SK-MEL-5 (cell line): Measurements from ENCODE around the gene SFXN5. TPM values are rescaled to one million over a fixed set of nuclear protein-coding genes. Genes with fewer than 3 reads are reported as not detected.

Experiments used
- DNase-seq: peaks from one replicate; pipeline ENCODE4 v3.0.0-alpha.2; 2016; ENCODE audit warnings: low read depth, low spot score
- in situ Hi-C: cut with HindIII; loops from 2 replicates; pipeline ENCODE4 v1.10.0; 2016; ENCODE audit warnings: low sequenced_read_pairs, high pct_unique_total_duplicates, low pct_unique_long_range_greater_than_20kb
- total RNA-seq: library from RNA; depleted of rRNA; stranded (reverse); fragments of >200 nt; shearing (Covaris generic); gene quantifications from 2 replicates; pipeline ENCODE4 v1.2.3, GENCODE V29; 2014

SFXN5 gene
- total RNA-seq, 1 experiment from 2014 or later: 7.1 TPM

DNA sequence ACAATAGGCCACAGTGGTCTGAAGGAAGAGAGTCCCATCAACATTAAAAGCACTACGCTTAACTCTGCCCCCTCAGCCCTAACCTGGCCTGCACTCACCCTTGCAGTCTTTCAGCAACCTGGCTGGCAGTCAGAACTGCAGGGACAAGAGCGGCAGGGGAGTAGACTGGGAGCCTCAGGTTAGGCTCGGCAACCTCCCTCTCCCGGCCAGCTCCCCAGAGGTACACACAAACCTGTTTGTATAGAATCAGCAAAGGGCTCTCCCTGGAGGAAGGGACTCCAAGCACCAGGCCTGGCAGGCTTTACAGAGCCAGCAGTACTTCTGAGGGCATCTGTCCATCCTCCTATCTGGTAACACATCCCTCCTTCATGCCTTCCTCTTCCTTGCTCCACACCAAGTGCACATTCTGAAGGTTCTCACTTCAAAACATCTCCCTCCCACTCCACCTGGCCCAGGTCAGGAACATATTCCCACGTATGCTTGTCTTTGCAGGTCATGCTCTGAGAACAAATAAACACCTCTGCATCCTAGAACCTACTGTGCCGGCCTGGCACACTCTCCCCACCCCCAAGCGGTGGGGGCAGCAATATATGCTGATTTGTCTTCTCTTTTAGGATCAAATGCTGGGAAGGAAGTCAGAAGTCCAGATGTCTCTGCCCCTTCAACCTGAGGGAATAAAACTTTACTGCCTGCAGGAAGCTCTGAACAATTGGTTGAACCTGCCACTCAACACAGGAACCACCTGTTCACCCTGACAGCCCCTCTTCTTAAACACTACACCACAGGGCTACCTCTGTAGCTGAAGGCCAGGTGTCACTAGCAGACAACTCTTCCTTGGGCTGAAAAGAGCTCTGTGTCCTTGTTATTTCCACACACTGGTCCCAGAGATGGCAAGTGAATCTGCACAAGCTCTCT is 12.6 kb upstream of the SFXN5 start:
- in situ Hi-C loops: no loop called here
- DNase-seq: no peak

DNA sequence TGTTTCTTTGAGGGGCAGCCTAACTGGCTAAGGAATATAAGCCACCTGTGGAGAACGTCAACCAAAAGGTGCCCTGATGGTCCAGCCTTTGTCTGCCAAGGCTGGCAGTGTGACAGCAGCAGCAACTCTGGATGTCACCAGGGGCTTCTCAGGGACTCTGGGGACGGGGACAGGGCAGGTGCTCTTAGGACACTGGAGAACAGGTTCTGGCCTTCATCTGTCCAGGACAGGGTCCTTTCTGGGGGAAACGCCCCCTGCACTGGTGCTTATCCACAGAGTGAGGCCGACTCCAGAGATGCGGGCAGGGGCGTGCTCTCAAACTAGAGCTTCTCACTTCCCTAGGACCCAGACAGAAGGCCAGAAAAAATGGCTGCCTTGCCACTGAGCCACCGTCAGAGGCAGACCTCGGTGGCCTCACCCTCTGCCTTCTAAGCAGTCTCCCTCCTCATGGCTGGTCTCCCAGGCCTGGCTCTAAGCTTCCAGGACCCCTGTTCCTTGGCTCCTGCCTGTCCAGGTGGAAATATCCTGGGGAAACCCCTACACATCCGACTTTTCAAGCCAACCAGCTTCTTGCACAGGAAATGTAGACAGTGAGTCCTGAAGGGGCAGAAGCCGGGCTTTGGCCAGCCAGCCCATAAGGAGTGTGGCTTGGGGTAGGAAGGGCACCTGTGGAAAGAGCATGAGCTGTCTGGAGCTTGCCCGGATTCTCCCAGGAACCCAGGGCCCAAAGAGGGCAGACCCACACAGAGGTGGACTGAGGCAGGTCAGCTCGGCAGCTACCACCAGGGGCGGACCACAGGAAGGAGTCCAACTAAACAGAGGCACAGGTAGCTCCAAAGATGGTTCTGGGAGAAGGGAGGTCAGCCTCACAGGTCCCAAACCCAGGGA is 11.3 kb upstream of the SFXN5 start:
- in situ Hi-C loops: no loop called here
- no peak for DNase-seq

DNA sequence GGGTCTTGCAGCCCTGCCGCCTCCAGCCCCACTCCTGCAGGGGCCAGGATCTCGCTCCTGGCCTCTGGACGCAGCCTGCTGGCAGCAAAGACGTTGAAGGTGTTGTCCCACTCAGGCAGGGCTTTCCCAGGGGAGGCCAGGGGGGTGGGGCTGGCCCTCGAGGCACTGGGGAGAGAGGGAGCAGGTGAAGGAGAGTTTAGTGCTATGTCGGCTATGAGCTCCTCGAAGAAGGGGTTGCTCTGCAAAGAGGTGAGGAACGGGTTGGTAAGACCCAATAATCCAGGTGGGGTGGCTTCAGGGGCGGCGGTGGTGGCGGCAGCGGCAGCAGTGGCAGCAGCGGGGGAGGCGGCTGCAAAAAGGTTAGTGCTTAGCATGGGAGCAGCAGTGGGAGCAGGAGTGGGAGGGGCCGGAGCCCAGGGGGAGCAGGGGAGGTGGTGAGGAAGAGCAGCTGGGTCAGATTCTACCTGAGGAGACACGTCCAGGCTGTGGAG is 9.7 kb upstream of the SFXN5 start:
- in situ Hi-C loops: no loop called here
- no peak for DNase-seq

DNA sequence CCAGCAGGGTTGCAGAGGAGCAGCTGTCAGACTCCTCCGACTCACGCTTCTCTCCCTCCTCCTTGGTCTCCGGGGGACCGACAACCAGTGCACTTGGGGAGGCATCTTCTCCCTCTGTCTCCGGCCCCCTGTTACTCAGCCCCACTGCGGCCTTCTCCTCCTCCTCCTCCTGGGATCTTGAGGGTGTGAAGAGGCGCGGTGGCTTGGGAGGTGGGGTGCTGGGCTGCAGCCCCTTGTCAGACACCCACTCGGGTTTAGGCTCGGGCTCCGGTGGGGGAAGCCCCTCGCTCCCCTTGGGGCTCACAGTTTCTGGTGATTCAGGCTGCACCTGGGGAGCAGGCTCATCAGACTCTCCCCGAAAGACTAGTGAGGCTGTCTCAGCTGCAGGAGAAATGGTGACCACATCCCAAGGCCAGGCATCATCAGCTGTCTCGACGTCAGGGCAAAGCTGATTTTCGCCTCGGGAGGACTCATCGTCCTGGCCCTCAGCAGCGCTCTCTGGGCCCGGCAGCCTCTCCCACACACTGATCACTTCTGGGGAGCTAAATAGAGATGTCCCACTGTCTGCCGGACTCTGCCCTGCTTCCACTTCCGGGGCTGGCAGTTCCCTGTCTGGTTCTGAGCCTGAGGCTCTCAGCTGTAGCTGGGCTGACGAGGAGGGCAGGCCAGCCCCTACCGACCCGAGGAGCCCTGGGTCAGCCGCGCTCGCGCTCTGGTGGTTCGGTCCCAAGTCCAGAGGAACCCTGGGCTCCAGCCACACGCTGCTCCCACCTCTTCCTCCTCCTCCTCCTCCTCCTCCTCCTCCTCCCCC is 9.0 kb upstream of the SFXN5 start:
- in situ Hi-C loops: no loop called here
- no peak for DNase-seq

DNA sequence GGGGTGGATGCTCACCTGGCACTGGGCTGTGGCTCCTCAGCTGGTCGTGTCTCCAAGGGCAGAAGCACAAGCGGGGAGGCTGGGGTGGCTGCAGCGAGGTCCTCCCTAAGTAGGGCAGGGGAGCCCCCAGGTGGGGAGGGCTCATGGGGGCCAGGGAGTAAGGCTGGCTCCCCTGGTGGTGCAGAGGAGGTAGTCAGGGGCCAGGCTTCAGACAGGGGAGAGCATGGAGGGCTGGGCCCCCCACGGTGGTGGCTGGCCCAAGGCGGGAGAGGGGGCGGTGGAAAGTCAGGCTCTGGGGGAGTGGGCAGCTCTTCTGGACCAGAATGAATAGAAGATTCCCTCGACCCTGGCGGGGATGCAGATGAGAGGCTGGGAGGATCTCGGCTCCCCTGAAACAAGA is 8.1 kb upstream of the SFXN5 start:
- no peak for DNase-seq
- in situ Hi-C loops: no loop called here

DNA sequence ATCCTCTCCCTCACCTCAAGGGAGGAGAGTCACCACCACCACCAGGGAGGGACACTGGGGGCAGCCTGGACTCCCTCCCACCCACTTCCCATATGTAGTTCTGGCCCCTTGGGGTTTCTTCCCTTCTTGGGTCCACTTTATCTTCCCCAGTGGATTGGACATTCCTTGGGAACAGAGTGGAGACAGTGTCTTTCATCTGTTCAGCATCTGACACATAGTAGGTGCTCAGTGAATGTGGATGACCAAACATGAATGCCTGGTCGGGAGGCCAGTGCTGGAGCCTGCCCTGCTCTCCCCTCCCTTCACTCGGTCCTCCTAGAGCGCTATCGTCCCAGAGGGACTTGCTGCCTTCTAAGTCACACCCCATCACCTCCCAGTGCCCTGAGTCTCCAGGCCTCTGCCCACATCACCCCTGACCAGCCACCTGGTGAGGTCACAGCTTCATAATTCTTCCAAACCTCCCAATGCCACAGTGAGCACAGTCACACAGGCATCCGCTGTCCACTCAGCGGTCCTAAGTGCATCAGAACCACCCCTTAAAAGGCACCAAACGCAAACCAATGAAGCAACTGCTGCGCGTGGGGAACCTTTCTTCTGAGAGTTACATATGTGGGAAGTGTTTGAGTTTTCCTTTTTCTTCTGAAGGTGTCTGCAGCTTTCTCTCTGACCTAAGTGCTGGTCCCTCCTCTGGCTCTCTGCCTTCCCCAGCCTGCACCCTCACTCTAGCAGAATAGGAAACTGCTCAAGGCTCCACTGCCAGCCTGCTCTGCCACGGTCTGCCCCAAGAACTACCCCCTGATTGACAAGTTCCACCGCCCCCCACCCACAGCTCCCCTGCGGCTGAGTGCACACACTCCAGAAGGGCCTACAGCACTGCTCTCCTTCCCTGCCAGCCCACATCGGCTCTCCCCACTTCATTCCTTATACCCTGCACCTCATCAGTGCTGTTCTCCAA is 7.2 kb upstream of the SFXN5 start:
- in situ Hi-C loops: no loop called here

DNA sequence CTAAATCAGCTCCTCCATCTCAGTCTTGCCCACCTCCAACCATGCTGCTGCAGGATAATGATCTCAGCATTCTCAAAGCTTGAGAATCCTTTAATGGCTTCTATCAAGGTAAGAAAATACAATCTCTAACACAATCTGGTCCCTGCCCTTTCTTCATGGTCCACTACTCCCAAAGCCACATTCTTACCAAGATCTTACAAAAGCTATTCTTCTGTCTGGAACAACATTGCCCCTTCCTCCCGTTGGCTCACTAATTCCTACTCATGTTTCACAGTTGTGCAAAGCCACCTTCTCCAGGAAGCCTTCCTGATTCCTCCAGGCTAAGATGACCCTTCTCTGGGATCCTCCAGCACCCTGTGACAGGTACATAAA is 5.9 kb upstream of the SFXN5 start:
- in situ Hi-C loops: no loop called here
- DNase-seq: no peak

More for the DNA sequence above, 7.2 kb upstream of the SFXN5 start:
- no peak for DNase-seq

DNA sequence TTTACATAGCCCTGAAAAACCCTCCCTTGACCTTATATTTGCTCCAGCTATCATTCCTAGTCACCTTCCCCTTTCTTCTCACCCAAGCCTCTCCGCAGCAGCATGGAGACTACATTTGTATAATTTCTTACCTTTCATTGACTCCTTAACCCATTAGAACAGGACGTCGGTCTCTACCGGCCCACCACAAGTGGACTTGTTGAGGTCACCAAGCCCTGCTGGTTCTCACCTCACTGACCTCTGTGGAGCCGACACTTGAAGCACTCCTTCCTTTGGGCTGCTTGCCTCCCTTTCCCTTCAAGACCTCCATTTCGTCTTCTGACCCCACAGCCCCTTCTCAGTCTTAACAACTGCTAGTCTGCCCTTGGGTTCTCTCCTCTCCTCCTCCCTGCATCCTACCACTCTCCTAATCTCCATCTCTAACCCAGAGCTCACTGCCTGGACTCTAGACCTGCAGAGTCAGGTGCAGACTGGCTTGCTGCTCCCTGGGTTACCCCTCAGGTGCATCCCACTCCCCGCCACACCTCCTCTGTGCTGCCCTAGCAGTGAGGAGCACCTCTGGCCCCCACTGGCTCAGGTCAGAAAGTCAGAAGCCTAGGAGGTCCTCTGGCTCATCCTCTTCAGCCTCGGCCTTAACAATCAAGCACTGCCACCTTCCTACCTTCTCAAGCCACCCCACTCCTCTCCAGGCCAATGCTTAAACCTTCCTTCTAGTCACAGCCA is 5.3 kb upstream of the SFXN5 start:
- in situ Hi-C loops: no loop called here
- DNase-seq: no peak

DNA sequence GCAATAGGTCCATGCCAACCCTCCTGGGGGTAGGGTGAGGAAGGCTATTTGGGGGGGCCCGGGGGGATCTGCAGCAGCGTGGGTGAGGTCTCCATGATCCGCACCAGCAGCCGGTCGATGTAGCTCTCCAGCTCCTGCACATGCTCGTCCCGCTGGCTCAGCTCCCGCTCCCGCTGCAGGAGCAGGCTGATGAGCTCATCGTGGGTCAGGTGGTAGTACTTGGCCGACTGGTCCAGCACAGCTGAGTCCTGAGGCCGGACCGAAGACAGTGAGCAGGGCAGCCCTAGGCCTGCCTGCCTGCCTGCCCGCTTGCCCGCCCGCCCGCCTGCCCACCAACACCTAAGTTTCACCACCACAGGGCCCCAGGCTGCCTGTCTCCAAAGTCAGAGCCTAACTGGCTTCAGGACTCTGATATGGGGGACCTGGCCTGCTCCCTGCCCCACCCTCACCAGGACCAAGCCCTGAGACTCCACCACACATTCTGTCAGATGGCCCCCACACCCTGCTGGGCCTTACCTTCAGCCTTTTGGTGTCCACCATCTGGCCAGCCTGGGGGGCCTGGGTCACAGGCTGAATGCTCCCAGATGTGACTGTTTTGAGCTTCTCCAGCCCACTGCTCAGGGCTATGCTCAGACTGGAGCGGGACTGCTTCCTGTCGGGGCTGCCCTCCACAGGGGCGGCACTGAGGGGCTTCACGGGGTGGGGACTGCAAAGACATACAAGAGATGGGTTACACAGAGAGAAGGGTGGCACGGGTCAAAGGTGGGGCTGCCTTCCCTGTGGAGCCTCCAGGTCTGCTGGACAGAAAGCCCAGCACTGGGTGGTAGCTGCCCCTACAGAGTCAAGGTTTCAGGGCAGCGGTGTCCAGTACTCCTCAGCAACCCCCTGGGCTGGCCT is 4.2 kb upstream of the SFXN5 start:
- no peak for DNase-seq
- in situ Hi-C loops: no loop called here

DNA sequence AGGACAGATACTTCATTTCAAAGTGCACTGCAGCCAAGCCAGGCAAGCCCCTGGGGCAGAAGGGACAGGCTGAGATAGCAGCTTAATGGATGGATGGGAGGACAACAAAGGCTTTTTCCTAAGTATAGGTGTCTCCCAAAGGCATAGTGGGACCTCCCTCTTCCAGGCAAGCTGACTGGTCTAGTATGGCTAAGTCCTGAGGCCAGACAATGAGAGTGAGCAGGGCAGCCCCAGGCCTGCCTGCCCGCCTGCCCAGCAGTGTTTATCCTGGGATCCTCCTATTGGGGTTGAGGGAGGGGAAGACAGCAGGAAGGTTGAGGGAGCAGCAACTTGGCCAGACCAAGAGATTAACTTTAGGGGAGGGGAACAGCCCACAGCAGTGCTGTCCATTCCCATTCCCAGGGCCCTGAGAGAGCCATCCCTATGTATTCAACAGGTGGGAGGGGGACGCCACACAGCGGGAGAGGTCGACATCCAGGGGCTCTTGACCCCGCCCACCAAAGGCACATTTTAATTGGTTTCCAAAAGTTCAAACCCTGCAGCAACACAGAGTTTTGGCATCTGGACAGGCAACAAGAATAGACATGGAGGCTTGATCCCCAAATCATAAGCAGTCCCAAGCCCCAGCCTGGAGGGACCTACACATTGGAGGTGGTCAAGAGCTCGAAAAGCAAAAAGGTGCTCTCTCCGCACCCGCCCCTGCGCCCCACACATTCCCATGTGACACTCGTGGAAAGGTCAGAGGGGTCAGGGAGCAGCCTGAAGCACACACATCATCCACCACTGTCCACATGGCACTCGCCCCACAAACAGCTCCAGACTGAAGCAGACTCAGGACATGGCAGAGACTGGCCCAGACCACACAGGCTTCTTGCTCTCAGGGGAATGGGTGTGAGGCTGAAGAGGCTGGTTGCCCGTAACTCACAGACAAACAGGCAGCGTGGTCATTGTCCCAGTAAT is 2.9 kb upstream of the SFXN5 start:
- in situ Hi-C loops: no loop called here
- DNase-seq: no peak

DNA sequence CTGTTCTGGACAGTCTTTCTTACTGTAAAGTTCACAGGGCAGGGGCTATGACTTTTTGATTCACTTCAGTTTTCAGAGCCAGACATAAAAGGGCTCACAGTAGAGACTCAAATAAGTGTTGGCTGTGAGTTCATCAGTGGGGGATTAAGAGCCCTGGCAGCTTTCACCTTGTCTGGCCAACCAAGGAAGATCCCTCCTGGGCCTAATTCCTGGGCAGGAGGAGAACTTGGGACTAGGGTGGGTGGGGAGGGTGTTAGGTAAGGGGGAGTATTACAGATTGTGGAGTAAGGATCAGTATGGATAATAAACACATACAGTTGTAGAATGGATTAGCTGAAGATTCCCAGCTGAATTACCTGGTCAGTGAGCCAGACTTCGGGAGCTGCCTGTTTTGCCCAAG is 904 bp upstream of the SFXN5 start:
- no peak for DNase-seq
- in situ Hi-C loops: no loop called here

DNA sequence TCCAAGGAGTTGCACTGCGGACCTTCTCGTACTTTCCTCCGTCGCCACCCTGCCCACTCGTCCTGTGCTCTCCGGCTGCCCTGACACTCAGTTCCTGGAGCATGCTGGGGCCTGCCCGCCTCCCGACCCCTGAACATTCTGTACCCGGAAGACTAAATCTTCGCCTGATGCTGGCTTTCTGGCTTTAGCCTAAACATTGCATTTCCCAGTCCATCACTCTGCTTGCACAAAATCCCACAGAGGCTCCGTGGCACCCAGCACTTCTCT is 550 bp upstream of the SFXN5 start:
- DNase-seq: no peak
- in situ Hi-C loops: no loop called here

DNA sequence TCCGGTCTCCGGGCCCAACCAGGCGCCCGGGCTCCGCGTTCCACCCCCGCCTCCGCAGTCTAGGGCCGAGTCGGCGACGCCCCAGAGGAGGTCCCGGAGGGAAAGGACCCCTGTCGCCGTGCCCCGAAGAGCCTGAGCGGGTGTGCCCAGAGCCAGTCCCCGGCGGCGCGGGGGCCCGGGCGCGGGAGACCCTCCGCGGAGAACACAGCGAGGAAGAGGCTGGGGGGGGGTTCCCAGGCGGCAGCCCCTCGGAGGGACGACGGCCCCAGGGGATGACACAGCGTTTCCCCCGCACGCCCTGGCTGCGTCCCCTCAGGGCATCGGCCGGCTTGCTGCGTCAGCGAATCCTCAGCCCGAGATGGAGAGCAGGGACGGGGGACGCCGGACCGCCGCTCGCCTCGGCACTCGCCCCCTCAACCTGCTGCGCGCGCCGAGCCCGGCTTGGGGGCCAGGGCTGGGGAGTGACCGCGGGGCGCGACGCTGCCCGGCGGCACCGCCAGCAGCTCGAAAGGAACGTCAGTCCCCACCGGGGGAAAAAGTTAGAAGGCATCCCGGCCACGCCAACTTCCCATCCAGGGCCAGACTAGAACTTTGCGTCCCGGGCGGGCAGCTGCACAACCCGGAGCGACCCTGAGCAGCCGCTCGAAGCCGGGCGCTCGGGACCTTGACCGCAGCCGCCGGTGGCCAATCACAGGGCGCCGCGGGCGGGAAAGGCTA is 711 bp downstream of the SFXN5 start:
- DNase-seq: no peak
- in situ Hi-C loops: no loop called here
